WI38 (cell line): ENCODE data around the gene RPL31.

Source experiments
- H3K4me3 ChIP-seq: 2 replicates; pipeline ENCODE4 v1.5.1; 2011; ENCODE audit warnings: low read depth, mild to moderate bottlenecking, control low read depth, low read length
- TF ChIP-seq, protein P1 (sequence below): IDR thresholded peaks from 2 replicates; pipeline ENCODE4 v1.5.1; 2012; ENCODE audit warnings: low read depth, mild to moderate bottlenecking, control low read depth, low read length

RPL31 gene

DNA sequence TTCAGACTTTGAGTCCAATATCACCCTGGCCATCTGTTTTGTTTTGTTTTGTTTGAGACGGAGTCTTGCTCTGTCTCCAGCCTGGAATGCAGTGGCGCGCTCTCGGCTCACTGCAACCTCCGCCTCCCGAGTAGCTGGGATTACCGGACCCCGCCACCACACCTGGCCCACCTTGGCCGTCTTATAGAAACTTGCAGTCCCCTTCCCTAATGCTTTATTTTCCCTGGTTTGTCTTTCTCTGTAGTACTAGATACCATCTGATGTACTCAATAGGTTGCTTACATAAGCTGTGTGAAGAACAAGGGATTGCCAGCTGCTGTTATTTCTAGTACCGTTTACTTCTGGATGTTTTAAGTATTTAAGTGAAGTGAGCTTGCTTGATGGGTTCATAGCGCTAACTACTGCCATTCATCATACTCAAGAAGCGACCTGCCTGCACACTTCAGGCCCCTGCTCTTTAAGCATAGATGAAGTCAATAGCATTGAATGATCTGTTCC lies 1.2 kb downstream of the RPL31 start:
- TF ChIP-seq, protein P1, sequence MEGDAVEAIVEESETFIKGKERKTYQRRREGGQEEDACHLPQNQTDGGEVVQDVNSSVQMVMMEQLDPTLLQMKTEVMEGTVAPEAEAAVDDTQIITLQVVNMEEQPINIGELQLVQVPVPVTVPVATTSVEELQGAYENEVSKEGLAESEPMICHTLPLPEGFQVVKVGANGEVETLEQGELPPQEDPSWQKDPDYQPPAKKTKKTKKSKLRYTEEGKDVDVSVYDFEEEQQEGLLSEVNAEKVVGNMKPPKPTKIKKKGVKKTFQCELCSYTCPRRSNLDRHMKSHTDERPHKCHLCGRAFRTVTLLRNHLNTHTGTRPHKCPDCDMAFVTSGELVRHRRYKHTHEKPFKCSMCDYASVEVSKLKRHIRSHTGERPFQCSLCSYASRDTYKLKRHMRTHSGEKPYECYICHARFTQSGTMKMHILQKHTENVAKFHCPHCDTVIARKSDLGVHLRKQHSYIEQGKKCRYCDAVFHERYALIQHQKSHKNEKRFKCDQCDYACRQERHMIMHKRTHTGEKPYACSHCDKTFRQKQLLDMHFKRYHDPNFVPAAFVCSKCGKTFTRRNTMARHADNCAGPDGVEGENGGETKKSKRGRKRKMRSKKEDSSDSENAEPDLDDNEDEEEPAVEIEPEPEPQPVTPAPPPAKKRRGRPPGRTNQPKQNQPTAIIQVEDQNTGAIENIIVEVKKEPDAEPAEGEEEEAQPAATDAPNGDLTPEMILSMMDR = no peak

GRCh38 chr2:101004620-101005325 lies 2.7 kb downstream of the RPL31 start:
- TF ChIP-seq, protein P1 = no peak
- H3K4me3 ChIP-seq = no peak overlapping the region

More for the DNA sequence above, 1.2 kb downstream of the RPL31 start:
- peak overlapping the region; percentile 98 for H3K4me3 ChIP-seq

- H3K4me3 ChIP-seq = no peak overlapping the region
- TF ChIP-seq, protein P1 = no peak
These were observed 4.1 kb downstream of the RPL31 start for GRCh38 chr2:101006065-101006715.

DNA sequence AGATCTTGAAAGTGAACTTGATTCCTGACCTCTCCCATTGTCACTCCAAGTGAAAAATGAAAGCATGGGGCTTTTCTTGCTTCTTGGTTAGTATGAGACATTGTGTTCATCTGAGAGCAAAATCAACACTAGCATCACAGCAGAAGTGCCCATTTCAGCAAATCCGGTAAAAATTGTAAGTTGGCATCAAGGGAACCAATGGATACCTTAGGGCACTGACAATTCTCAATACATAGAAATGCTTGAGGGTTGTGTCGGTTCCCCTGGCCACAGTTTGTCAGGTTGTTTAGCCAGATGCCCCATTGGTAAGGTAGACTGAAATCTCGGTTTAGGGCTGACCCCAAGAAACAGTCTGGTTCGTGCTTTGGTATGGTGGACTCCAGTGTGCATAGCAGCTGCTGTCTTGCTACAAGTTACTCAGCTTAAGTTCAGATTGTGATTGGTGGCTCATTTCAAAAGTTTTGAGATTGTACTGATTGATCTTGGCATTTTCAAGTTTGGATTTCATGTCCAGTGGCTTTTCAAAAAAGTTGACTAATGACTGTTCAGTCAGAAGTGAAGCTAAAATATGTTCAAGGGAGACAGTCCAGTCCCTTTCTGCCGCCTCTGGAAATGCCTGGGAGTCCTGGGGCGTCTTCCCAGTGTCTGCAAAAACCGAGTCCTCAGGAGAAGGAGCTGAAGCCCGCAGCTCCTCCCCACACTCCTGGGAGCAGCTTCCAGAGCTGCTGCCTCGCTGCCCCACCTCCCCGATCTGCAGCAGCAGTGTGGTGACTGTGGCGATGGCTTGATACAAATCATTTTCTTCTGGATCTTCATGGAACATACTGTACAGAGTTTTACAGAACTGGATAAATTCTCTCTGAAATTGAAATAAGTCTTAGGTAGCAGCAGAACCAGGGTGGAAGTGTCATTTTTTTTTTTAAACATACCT lies 5.6 kb downstream of the RPL31 start:
- TF ChIP-seq, protein P1 = no peak
- H3K4me3 ChIP-seq = no peak overlapping the region

DNA sequence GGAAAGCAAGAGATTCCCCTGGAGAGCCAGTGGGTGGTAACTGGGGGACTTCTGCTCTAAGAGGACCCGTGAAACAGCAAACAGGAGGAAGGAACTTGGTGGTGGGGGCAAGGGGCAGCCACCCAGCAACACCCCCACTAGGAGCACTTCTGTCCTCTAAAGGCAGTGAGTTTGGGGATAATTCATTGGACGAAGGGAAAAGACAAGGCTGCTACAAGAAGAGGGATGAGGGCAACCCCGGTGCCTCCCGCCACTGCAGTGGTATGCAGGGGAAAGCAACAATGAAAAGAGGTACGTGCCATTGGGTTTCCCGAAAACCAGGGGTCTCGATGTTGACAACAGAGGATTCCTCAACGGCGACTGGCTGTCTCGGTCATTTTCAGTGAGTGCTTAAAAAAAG lies 9.1 kb downstream of the RPL31 start:
- TF ChIP-seq, protein P1 = no peak
- H3K4me3 ChIP-seq = no peak overlapping the region

DNA sequence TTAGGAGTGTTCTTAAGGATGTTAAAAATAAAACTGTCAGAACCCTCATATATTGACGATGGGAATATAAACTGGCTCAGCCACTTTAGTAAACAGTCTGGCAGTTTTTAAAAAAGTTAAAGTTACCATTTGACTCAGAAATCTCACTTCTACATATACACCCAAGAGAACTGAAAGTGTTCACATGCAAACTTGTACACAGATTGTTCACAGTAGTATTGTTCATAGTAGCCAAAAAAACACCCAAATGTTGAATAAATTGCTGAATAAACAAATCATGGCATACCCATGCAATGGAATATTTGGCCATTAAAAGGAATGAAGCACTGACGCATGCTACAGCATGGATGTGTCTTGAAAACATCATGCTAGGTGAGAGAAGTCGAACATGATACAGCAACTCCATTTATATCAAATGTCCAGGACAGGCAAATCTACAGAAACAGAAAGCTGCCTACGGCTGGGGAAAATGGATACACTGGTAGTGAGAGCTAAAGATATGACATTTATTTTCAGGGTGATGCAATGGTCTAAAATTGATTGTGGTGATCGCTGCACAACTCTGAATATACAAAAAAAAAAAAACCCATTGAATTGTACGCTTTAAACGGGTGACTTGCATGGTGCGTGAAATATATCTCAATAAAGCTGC lies 10.1 kb downstream of the RPL31 start:
- H3K4me3 ChIP-seq = no peak overlapping the region
- TF ChIP-seq, protein P1 = no peak
